HG02870 (cell line): ENCODE measurements around the gene NPHP3.

Experiments used
- ATAC-seq: cut with Tn5 transposase; IDR thresholded peaks from one replicate; pipeline ENCODE4 v1.9.1; 2021; ENCODE audit warnings: mild to moderate bottlenecking, moderate library complexity; ENCODE audit not compliant: unreplicated experiment

NPHP3 gene

DNA sequence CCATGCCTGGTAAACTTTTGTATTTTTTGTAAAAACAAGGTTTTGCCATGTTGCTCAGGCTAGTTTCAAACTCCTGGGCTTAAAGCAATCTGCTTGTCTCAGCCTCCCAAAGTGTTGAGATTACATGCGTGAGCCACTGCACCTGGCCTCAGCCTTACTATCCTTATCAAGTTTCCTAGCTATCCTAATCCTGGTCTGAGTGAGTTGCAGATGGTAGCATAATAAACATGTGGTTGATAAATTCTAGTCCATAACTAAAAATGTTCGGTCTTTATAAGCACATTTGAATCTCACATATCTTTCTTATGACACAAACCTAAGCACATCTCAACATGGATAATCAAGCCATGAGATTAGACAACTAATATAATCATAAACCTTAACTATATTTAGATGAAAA lies 18.5 kb downstream of the NPHP3 start:
- no peak for ATAC-seq

- ATAC-seq, result no peak
These were observed 26.8 kb downstream of the NPHP3 start for GRCh38 chr3:132695422-132695821.

GRCh38 chr3:132694991-132695390 lies 27.2 kb downstream of the NPHP3 start:
- no peak for ATAC-seq

DNA sequence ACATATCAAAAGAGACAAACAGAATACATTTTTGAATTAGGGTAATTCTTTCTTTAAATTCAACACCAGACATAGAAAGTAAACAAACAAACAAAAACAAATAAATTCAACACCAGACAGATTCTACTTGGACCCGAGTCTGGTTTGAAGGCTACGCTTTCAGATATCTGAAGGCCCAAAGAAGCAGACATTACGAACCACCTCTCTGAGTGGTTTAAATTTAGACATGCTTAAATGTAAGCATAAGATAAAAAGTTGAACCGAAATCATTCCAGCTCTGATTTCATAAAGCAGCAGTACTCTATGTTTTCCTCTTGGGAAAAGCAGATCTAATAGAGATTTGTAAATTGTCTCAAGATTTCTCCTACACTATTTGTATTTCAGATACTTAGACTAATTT lies 32.2 kb downstream of the NPHP3 start:
- ATAC-seq, result no peak

DNA sequence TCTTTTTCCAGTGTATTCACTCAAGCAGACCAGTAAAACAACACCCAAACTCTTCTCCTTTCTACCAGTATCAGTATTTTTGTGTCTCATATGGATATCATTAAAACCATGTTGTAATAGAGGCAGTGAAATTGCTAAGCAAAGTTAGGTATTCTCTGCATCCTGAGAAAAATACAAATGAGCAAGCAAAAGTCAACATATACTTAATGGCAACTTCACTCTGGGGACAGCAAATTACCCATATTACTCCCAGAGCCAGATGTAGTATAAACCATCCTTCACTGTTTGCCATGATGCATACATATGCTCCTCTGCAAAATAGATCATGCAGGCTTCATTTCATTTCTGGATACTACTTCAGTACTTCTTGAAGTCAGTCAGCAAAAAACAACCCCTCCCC lies 40.0 kb downstream of the NPHP3 start:
- ATAC-seq, result no peak

DNA sequence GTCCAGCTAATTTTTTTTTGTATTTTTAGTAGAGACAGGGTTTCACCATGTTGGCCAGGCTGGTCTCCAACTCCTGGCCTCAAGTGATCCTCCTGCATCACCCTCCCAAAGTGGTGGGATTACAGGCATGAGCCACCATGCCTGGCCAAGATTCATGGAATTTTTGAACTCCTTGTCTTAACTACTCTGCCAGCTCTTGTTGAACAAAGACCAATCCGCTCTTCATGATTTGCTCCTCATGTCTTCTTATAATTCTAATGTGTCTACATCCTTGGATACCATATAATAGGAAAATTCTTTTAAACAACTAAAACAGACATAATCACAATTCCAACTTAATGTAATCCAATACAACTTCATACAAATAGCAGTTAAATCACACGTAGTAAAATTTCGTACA lies 40.8 kb downstream of the NPHP3 start:
- ATAC-seq, result no peak

- no peak for ATAC-seq
These were observed 42.3 kb downstream of the NPHP3 start for GRCh38 chr3:132679911-132680310.

GRCh38 chr3:132675408-132675807 lies 46.8 kb downstream of the NPHP3 start:
- no peak for ATAC-seq

GRCh38 chr3:132669256-132669777 lies 52.9 kb downstream of the NPHP3 start:
- ATAC-seq, result no peak

DNA sequence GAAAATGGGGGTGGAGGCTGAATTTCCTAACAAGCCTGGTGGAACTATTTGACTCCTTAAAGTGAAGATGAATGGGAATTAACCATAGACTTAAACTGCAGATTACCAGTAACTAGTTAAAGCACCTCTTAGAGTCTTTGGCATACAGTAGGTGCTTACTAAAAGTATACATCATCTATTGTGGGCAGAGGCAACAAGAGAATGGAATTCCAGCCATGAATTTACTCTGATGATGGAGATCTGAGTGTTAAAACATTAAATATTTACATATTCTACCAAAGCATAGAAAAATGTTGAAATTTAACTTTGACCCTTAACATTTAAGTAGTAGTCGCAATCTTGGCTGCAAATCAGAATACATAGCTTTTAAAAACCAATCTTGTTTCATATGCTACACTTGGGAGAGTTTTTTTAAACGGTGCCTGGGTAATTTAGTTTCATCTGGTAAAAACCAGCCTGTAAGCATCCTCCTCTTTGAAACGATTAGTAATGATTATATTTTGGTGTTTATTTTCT lies 56.9 kb downstream of the NPHP3 start:
- no peak for ATAC-seq

- no peak for ATAC-seq
These were observed 60.0 kb downstream of the NPHP3 start for GRCh38 chr3:132662212-132662611.

- ATAC-seq, result no peak
These were observed 61.1 kb downstream of the NPHP3 start for GRCh38 chr3:132661101-132661500.

DNA sequence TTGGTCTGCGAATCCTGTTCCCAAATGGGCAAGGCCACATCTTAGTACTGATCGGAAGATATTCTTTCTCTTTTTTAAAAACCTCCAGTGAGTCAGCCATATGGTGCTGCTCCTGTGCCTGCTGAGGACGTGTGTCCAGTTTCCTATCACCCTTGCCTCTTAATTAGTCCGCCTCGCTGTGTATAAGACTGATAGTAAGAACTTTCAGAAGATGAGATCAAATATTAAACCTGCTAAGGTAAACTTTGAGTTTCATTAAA lies 61.5 kb downstream of the NPHP3 start:
- no peak for ATAC-seq

- peak; percentile 72 for ATAC-seq
These were observed 62.0 kb downstream of the NPHP3 start, which contains the start of gene UBA5 for GRCh38 chr3:132660052-132660810. Gene UBA5, plus strand, starts transcription at chr3:132660329. Its CDS starts 209 bp downstream, at chr3:132660538.

DNA sequence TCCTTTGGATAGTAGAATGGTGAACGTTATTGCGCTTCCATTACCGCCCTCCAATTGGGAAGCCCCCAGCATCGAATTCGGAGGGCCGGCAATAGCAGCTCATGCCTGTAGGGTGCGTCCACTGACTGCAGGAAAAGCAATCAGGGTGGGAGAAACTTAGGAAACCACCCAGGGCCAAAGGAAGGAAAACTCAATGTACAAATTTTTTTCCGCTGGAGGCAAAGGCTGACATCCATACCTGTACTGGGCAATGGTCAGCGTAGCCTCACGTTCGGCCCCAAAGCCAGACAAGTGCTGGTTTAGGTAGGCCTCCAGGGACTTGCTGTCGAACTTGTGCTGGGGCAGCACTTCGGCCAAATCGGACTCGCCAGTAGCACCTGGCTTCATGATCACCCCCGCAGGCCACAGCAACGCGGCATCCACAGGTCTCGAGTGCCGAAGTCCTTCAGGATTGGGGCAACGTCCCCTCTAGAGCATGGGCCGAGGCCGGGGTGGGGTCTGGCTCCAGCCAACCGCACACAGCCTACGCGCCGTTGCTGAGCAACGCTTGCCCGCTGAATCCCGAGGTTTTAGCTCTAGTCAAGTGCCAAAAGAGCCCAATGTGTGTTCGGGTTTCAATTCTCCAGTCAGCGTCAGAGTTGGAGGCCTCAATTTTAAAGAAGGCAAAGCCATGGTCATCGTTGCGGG lies 62.7 kb downstream of the NPHP3 start, which contains the start of gene ACAD11:
Gene ACAD11 (minus strand): TSS at position 445 of the 687 bp plus-strand sequence. CDS start 58 bp downstream, at position 387.
- ATAC-seq, result peak; percentile 49

GRCh38 chr3:132659000-132659364 lies 63.2 kb downstream of the NPHP3 start:
- ATAC-seq, result no peak

GRCh38 chr3:132657869-132658747 lies 64.1 kb downstream of the NPHP3 start:
- ATAC-seq, result no peak

GRCh38 chr3:132655471-132655870 lies 66.7 kb downstream of the NPHP3 start:
- no peak for ATAC-seq

- ATAC-seq, result no peak
These were observed 67.5 kb downstream of the NPHP3 start for GRCh38 chr3:132654721-132655120.

GRCh38 chr3:132654190-132654589 lies 68.0 kb downstream of the NPHP3 start:
- ATAC-seq, result no peak

DNA sequence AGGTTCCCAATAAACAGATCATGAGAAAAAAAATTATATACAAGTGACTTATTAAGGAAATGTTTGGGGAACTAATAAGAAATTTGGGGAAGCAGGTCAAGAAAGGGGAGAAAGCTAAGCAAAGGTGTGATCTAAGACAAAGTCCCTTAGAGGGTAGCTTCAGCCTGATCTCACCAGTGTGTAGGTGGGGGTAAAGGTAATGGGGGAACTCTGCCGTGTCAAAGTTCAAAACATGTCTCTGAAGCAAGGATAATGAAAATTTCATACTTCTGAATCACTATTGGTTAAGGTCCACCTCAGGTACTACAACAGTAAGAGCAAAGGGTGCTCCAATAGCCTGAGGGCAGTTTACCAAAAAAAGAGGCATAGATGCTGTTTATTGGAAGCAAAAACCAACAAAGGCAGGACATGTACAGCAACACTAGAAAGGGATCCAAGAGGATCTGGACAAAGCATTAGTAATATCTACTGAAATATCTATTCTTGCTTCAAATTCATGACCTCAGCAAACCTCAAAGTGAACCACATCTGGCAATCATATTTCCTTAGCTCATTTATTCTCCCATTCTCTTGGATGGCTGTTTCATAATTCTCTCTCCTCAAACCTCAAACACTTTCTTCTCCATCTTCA lies 69.5 kb downstream of the NPHP3 start:
- ATAC-seq, result no peak
